Pancreas (tissue), 10 donors: ENCODE measurements around the gene SPG21. TPM values are rescaled to one million over a fixed set of nuclear protein-coding genes. Genes with fewer than 3 reads are reported as not detected.

Source experiments
- ATAC-seq, 4 donors: fragments of 200-7000 bp; cut with Tn5 transposase; one replicate each; pipeline versions ENCODE4 v1.8.0 to v1.9.1; 2020; ENCODE audit warnings: mild to moderate bottlenecking in 4 of 4, moderate library complexity in 4 of 4
- DNase-seq, 6 donors: peaks; one replicate each; pipeline ENCODE4 v3.0.0-alpha.2; 2020
- FAIRE-seq: peaks from 2 replicates; lab custom pipeline; 2012; peaks lifted over from hg19 to GRCh38; lab: Jason Lieb, UNC
- H3K27ac ChIP-seq, 4 donors: fragments of 200-600 bp; sonication (generic); 1 replicate in 3 of 4; 2 replicates in 1 of 4; pipeline versions ENCODE4 v1.5.0 to v1.8.0; 2020
- H3K27me3 ChIP-seq, 4 donors: fragments of 200-600 bp; one replicate each; pipeline ENCODE4 v1.8.0; 2021
- H3K36me3 ChIP-seq, 3 donors: fragments of 200-600 bp; sonication (generic) in 1 of 3; one replicate each; pipeline versions ENCODE4 v1.5.0 to v1.8.0; 2020 to 2021
- H3K4me1 ChIP-seq, 3 donors: fragments of 200-600 bp; one replicate each; pipeline ENCODE4 v1.8.0; 2021
- H3K4me3 ChIP-seq, 4 donors: fragments of 200-600 bp; sonication (generic) in 2 of 4; one replicate each; pipeline versions ENCODE4 v1.5.0 to v1.8.0; 2020 to 2021
- H3K9me3 ChIP-seq, 4 donors: fragments of 200-600 bp; one replicate each; pipeline ENCODE4 v1.8.0; 2021
- WGBS, 2 donors: extraction: QIAGEN DNeasy Blood & Tissue Kit; methylation state at CpG; one replicate each; pipeline ENCODE4 v1.1.7; 2013; 5-methylcytosine and 5-hydroxymethylcytosine counted together
- intact Hi-C, 3 donors: fragments of 100-400 bp; cut with DNase I; formaldehyde crosslinking; loops; one replicate each; pipeline versions ENCODE4 v1.11.1 to v1.14.2; 2022
- polyA plus RNA-seq, 2 donors: library from polyadenylated mRNA; stranded (reverse); fragments of 200-250 nt; gene quantifications; one replicate each; pipeline ENCODE4 v1.2.3, GENCODE V29; 2013
- total RNA-seq, 6 donors: library from RNA; stranded (reverse); fragmentation: NEBNext Ultra II Directional in 4 of 6; extraction: Animal tissue kit (Norgen Biotek cat#: 25700) in 4 of 6; gene quantifications; one replicate each; pipeline versions ENCODE4 v1.2.1 to v1.2.4, GENCODE V29; 2021 to 2023
- TF ChIP-seq, protein P1 (sequence below), 4 donors: fragments of 200-600 bp; sonication (generic) in 3 of 4; IDR thresholded peaks; one replicate each; pipeline versions ENCODE4 v1.5.0 to v1.8.0; 2021; ENCODE audit warnings: antibody characterized with exemption in 4 of 4
- donor health status: healthy with polysubstance abuse.
- donor health status: DM: no; HTN: no; CAD: no; lungs with moderate emphysema.
- donor health status: DM: no; HTN: no; CAD: no.
- donor health status: control.
- donor health status: control.
- donor health status: Bipolar disorder and iron deficiency.
- donor health status: DM: yes; HTN: yes; CAD: no.
- donor health status: DM: no; HTN: no; CAD: no.
- donor health status: DM: no; HTN: no; CAD: no.
- donor health status: DM: yes; HTN: yes; CAD: no.

The SPG21 gene
- total and polyA plus RNA-seq, 8 donors: 21.1 to 40.2 (median 29.5) TPM

DNA sequence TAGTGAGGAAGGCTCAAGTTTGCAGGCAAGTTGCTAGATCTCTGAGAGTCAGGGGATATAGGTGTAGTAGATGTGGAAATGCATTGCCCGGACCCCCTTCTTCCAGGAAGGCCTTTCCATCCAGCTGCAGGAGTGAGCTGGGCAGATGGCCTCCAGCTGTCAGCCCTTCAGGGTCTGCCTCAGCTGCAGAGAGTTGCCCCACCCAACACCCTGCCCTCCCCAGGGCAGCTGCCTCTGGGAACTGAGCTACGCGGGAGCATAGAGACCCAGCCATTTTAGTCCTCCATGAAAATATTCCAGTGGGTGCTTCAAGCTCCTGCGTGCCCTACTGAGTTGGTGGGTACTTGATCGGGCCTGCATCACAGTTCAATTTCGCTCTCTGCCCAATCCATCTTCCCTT, 29.6 kb downstream of the SPG21 start:
- FAIRE-seq (no peak), ATAC-seq (no peak), DNase-seq (no peak)
- TF ChIP-seq, protein P1, sequence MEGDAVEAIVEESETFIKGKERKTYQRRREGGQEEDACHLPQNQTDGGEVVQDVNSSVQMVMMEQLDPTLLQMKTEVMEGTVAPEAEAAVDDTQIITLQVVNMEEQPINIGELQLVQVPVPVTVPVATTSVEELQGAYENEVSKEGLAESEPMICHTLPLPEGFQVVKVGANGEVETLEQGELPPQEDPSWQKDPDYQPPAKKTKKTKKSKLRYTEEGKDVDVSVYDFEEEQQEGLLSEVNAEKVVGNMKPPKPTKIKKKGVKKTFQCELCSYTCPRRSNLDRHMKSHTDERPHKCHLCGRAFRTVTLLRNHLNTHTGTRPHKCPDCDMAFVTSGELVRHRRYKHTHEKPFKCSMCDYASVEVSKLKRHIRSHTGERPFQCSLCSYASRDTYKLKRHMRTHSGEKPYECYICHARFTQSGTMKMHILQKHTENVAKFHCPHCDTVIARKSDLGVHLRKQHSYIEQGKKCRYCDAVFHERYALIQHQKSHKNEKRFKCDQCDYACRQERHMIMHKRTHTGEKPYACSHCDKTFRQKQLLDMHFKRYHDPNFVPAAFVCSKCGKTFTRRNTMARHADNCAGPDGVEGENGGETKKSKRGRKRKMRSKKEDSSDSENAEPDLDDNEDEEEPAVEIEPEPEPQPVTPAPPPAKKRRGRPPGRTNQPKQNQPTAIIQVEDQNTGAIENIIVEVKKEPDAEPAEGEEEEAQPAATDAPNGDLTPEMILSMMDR (IDR thresholded peaks at IDR 0.05): no peak
- 97% methylated on average over 6 of the region's 6 CpGs for WGBS, 2 donors
- H3K27ac ChIP-seq: no peak overlapping the region
- no peaks in the 10 kb centered on the region for H3K27me3 ChIP-seq
- H3K36me3 ChIP-seq: peaks cover 3 to 61% (median 28%) of the 10 kb centered on the region in 3 donors
- no peaks in the 10 kb centered on the region for H3K4me1 ChIP-seq
- H3K4me3 ChIP-seq: no peak overlapping the region
- intact Hi-C loops: no loop called here
- H3K9me3 ChIP-seq: no peaks in the 10 kb centered on the region

DNA sequence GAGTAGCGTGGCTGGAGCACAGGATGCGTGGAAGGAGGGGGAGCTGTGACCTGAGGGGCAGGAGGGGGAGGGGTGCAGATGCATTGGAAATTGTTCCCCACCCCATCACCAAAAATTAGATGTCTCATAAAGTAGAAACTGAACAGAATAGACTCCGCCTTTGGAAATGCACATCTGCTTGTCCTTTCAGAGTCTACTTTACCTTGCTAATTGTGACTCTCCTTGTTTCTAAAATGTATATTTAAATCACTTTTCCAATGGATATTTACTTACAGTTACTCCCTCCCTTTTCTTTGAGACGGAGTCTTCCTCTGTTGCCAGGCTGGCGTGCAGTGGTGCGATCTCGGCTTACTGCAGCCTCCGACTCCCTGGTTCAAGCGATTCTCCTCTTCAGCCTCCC, 30.6 kb downstream of the SPG21 start:
- no peak overlapping the region for H3K27ac ChIP-seq
- H3K9me3 ChIP-seq: no peaks in the 10 kb centered on the region
- H3K4me3 ChIP-seq: no peak overlapping the region
- no peaks in the 10 kb centered on the region for H3K27me3 ChIP-seq
- TF ChIP-seq, protein P1 (IDR thresholded peaks at IDR 0.05): no peak
- FAIRE-seq: no peak
- no peak for DNase-seq
- ATAC-seq: no peak
- no peaks in the 10 kb centered on the region for H3K4me1 ChIP-seq
- WGBS, 2 donors: 96 to 98% methylated on average over 9 of the region's 9 CpGs
- H3K36me3 ChIP-seq: peaks cover 3 to 51% (median 17%) of the 10 kb centered on the region in 3 donors
- intact Hi-C loops: no loop called here

DNA sequence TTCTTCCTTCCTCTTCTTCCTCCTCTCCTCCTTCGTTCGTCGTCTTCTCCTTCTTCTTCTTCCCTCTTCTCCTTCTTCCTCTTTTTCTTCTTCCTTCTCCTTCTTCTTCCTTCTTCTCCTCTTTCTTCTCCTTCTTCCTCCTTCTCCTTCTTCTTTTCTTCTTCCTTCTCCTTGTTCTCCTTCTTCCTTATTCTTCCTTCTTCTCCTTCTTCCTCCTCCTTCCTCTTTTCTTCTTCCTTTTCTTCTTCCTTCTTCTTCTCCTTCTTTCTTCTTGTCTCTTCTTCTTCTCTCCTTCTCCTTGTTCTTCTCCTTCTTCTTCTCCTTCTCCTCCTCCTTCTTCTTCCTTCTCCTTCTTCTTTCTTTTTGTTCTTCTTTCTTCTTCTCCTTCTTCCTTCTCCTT, 35.3 kb downstream of the SPG21 start:
- no peak for FAIRE-seq

DNA sequence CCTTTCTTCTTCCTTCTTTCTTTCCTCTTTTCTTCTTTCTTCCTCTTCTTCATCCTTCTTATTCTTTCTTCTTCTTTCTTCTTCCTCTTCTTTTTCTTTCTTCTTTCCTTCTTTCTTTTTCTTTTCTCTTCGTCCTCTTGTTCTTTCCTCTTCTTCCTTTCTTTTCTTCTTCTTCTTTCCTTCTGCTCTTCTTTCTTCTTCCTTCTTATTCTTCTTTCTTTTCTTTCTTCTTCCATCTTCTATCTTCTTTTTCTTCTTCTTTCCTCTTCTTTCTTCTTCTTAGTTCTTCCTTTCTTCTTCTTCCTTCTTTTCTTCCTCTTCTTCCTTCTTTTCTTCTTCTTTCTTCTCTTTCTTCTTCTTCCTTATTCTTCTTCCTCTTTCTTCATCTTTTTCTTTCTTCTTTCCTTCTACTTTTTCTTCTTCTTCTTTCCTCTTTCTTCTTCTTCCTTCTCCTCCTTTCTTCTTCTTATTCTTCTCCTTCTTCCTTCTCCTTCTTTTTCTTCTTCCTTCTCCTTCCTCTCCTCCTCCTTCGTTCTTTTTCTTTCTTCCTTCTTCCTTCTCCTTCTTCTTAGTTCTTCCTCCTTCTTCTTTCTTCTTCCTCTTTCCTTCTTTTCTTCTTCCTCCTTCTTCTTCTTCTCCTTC, 37.8 kb downstream of the SPG21 start:
- no peaks in the 10 kb centered on the region for H3K4me1 ChIP-seq
- no peak overlapping the region for H3K27ac ChIP-seq
- no peaks in the 10 kb centered on the region for H3K9me3 ChIP-seq
- ATAC-seq (no peak), DNase-seq (no peak), FAIRE-seq (no peak)
- no peak overlapping the region for H3K4me3 ChIP-seq
- H3K27me3 ChIP-seq: no peaks in the 10 kb centered on the region
- TF ChIP-seq, protein P1 (IDR thresholded peaks at IDR 0.05): no peak
- intact Hi-C loops: no loop called here
- H3K36me3 ChIP-seq: peaks cover 0 to 3% (median 0%) of the 10 kb centered on the region in 3 donors
- WGBS, 2 donors: 89 to 93% methylated on average over 2 of the region's 2 CpGs

More for the DNA sequence above, 35.3 kb downstream of the SPG21 start:
- intact Hi-C loops: no loop called here
- Histone ChIP-seq H3K36me3 (peaks cover 0 to 8% (median 0%) of the 10 kb centered on the region in 3 donors), H3K27me3 (no peaks in the 10 kb centered on the region), H3K27ac (no peak overlapping the region), H3K4me1 (no peaks in the 10 kb centered on the region), H3K4me3 (no peak overlapping the region), H3K9me3 (no peaks in the 10 kb centered on the region)
- ATAC-seq (no peak), DNase-seq (no peak)
- 65 to 67% methylated on average over 3 of the region's 3 CpGs for WGBS, 2 donors
- TF ChIP-seq, protein P1 (IDR thresholded peaks at IDR 0.05): no peak

DNA sequence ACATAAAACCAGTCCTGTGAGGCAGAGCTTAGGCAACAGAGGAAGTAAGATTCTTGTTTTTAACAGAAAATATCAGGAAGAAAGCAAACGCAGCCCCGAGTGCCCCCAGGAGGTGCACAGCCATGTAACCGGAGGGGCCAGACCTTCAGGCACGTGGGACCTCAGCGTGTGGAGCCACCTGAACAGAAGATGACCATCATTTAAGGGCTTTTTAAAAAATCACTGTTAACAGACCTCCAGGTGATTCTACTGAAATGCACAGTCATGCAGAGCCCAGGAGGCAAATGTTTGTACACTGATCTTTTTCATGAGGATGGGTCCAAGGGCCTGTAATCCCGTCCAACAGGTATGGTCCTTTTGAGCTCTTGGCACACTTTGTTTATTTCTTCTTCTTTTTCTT, 38.8 kb downstream of the SPG21 start:
- FAIRE-seq (no peak), ATAC-seq (no peak), DNase-seq (no peak)
- no peaks in the 10 kb centered on the region for H3K27me3 ChIP-seq
- H3K27ac ChIP-seq: no peak overlapping the region
- H3K9me3 ChIP-seq: no peaks in the 10 kb centered on the region
- intact Hi-C loops: no loop called here
- WGBS, 2 donors: 82 to 85% methylated on average over 6 of the region's 6 CpGs
- H3K4me3 ChIP-seq: no peak overlapping the region
- TF ChIP-seq, protein P1 (IDR thresholded peaks at IDR 0.05): no peak
- H3K4me1 ChIP-seq: no peaks in the 10 kb centered on the region
- peaks cover 0 to 3% (median 0%) of the 10 kb centered on the region in 3 donors for H3K36me3 ChIP-seq
